Measurements from ENCODE around the gene ACP4. TPM values are rescaled to one million over a fixed set of nuclear protein-coding genes. Genes with fewer than 3 reads are reported as not detected.
A peak's percentile ranks its signal among the peaks of the same experiment; 100 is the strongest.

Gene ACP4
- total and polyA plus RNA-seq, 4 donors: not detected

GRCh38 chr19:50792272-50793250 lies 2.3 kb downstream of the ACP4 start:
- Histone ChIP-seq H3K9me3 (ENCODE audit: control insufficient read depth in 4 of 4, insufficient read depth in 3 of 4, low read length in 3 of 4) (no peaks in the 10 kb centered on the region), H3K27ac (ENCODE audit: low read depth in 1 of 2, low read length in 1 of 2) (no peak overlapping the region), H3K4me1 (ENCODE audit: control insufficient read depth in 5 of 5, insufficient read depth in 5 of 5, low read length in 5 of 5) (no peaks in the 10 kb centered on the region), H3K4me3 (no peak overlapping the region), H3K9ac (ENCODE audit: insufficient read depth in 1 of 2, low read length in 2 of 2) (no peak overlapping the region), H3K27me3 (ENCODE audit: control insufficient read depth in 3 of 3, insufficient read depth in 3 of 3, low read length in 2 of 3) (no peaks in the 10 kb centered on the region), H3K36me3 (ENCODE audit: control insufficient read depth in 4 of 4, insufficient read depth in 4 of 4, low read length in 4 of 4) (peaks cover 0 to 15% (median 3%) of the 10 kb centered on the region in 4 donors)
- 86 to 87% methylated on average over 13 of the region's 13 CpGs for WGBS, 2 donors
- DNase-seq (no peak), ATAC-seq (ENCODE audit: insufficient read depth, low FRiP score) (no peak)
- TF ChIP-seq CTCF (IDR thresholded peaks at IDR 0.05; ENCODE audit: control extremely low read depth, extremely low read depth): no peak

GRCh38 chr19:50793558-50794065 lies 3.4 kb downstream of the ACP4 start:
- H3K4me1 ChIP-seq (ENCODE audit: control insufficient read depth in 5 of 5, insufficient read depth in 5 of 5, low read length in 5 of 5): no peaks in the 10 kb centered on the region
- no peaks in the 10 kb centered on the region for H3K9me3 ChIP-seq (ENCODE audit: control insufficient read depth in 4 of 4, insufficient read depth in 3 of 4, low read length in 3 of 4)
- DNase-seq (no peak), ATAC-seq (ENCODE audit: insufficient read depth, low FRiP score) (no peak)
- H3K4me3 ChIP-seq: no peak overlapping the region
- no peak overlapping the region for H3K9ac ChIP-seq (ENCODE audit: insufficient read depth in 1 of 2, low read length in 2 of 2)
- no peaks in the 10 kb centered on the region for H3K27me3 ChIP-seq (ENCODE audit: control insufficient read depth in 3 of 3, insufficient read depth in 3 of 3, low read length in 2 of 3)
- H3K36me3 ChIP-seq (ENCODE audit: control insufficient read depth in 4 of 4, insufficient read depth in 4 of 4, low read length in 4 of 4): peaks cover 4 to 25% (median 9%) of the 10 kb centered on the region in 4 donors
- H3K27ac ChIP-seq (ENCODE audit: low read depth in 1 of 2, low read length in 1 of 2): no peak overlapping the region
- WGBS, 2 donors: 68 to 73% methylated on average over 11 of the region's 11 CpGs
- no peak for TF ChIP-seq CTCF (IDR thresholded peaks at IDR 0.05; ENCODE audit: control extremely low read depth, extremely low read depth)

- no peak overlapping the region for H3K4me3 ChIP-seq
- no peak overlapping the region for H3K27ac ChIP-seq (ENCODE audit: low read depth in 1 of 2, low read length in 1 of 2)
- ATAC-seq (ENCODE audit: insufficient read depth, low FRiP score): no peak
- peaks cover 4 to 29% (median 10%) of the 10 kb centered on the region in 4 donors for H3K36me3 ChIP-seq (ENCODE audit: control insufficient read depth in 4 of 4, insufficient read depth in 4 of 4, low read length in 4 of 4)
- 28 to 40% methylated on average over 16 of the region's 16 CpGs for WGBS, 2 donors
- TF ChIP-seq CTCF (IDR thresholded peaks at IDR 0.05; ENCODE audit: control extremely low read depth, extremely low read depth): no peak
- no peak overlapping the region for H3K9ac ChIP-seq (ENCODE audit: insufficient read depth in 1 of 2, low read length in 2 of 2)
- H3K9me3 ChIP-seq (ENCODE audit: control insufficient read depth in 4 of 4, insufficient read depth in 3 of 4, low read length in 3 of 4): no peaks in the 10 kb centered on the region
- DNase-seq: peak in 2 of 3 donors; percentile 22 to 27
- H3K27me3 ChIP-seq (ENCODE audit: control insufficient read depth in 3 of 3, insufficient read depth in 3 of 3, low read length in 2 of 3): no peaks in the 10 kb centered on the region
- no peaks in the 10 kb centered on the region for H3K4me1 ChIP-seq (ENCODE audit: control insufficient read depth in 5 of 5, insufficient read depth in 5 of 5, low read length in 5 of 5)
Measured at GRCh38 chr19:50794074-50794875, 4.1 kb downstream of the ACP4 start.

Measured in lung (tissue), 12 donors.